Right hindlimb (tissue), 1 donor: ENCODE results near the gene CDCA7L.
"Not testable (repeated sequence)": the region's sequence is repeated elsewhere in the genome, so short reads cannot be mapped to it uniquely, and the experiment has no call there.

Experiments used
- DNase-seq: peaks from one replicate; pipeline ENCODE4 v3.0.0-alpha.2; 2018

Gene CDCA7L

GRCh38 chr7:21903020-21903786, 42.5 kb downstream of the CDCA7L start:
- DNase-seq = no peak

- DNase-seq = no peak
Measured at GRCh38 chr7:21902240-21902639, 43.5 kb downstream of the CDCA7L start.

- DNase-seq = no peak
Measured at GRCh38 chr7:21898265-21898930, 47.3 kb downstream of the CDCA7L start.

- DNase-seq = no peak
Measured at GRCh38 chr7:21893401-21893800, 52.3 kb downstream of the CDCA7L start.

GRCh38 chr7:21891291-21891690, 54.4 kb downstream of the CDCA7L start:
- no peak for DNase-seq

GRCh38 chr7:21887779-21888178, 57.9 kb downstream of the CDCA7L start:
- no peak for DNase-seq

GRCh38 chr7:21887353-21887752, 58.3 kb downstream of the CDCA7L start:
- no peak for DNase-seq

GRCh38 chr7:21886396-21886795, 59.3 kb downstream of the CDCA7L start:
- DNase-seq = no peak

- no peak for DNase-seq
Measured at GRCh38 chr7:21884496-21884895, 61.2 kb downstream of the CDCA7L start.

GRCh38 chr7:21883501-21883900, 62.2 kb downstream of the CDCA7L start:
- DNase-seq = not testable (repeated sequence)

- DNase-seq = no peak
Measured at GRCh38 chr7:21883069-21883468, 62.6 kb downstream of the CDCA7L start.

GRCh38 chr7:21869785-21870402, 75.8 kb downstream of the CDCA7L start:
- DNase-seq = no peak

GRCh38 chr7:21868576-21868850, 77.2 kb downstream of the CDCA7L start:
- no peak for DNase-seq

- no peak for DNase-seq
Measured at GRCh38 chr7:21867816-21868575, 77.7 kb downstream of the CDCA7L start.

GRCh38 chr7:21867226-21867625, 78.5 kb downstream of the CDCA7L start:
- DNase-seq = no peak

- DNase-seq = no peak
Measured at GRCh38 chr7:21866731-21867130, 79.0 kb downstream of the CDCA7L start.

- DNase-seq = not testable (repeated sequence)
Measured at GRCh38 chr7:21865631-21866204, 80.0 kb downstream of the CDCA7L start.

- DNase-seq = no peak
Measured at GRCh38 chr7:21851559-21851967, 94.1 kb downstream of the CDCA7L start.
